Smooth muscle cell (in vitro differentiated cells): Measurements from ENCODE around the gene SLC6A9. TPM values are rescaled to one million over a fixed set of nuclear protein-coding genes. Genes with fewer than 3 reads are reported as not detected.

ENCODE experiments used
- DNase-seq: peaks from one replicate; lab custom pipeline; 2025; ENCODE audit not compliant: unreplicated experiment; lab: John Stamatoyannopoulos, UW
- H2AFZ ChIP-seq: fragments of 200-600 bp; sonication (generic); 2 replicates; pipeline ENCODE4 v1.6.0; 2016; ENCODE audit warnings: antibody characterized with exemption, low read depth, mild to moderate bottlenecking
- H3F3A ChIP-seq: fragments of 200-600 bp; sonication (generic); 2 replicates; pipeline ENCODE4 v1.6.0; 2017; ENCODE audit warnings: antibody characterized with exemption, low read depth
- H3K27ac ChIP-seq: fragments of 200-600 bp; sonication (generic); 2 replicates; pipeline ENCODE4 v1.5.1; 2016; ENCODE audit warnings: low read depth, mild to moderate bottlenecking
- H3K27me3 ChIP-seq: fragments of 200-600 bp; sonication (generic); 2 replicates; pipeline ENCODE4 v1.6.1; 2016; ENCODE audit warnings: low read depth, mild to moderate bottlenecking
- H3K36me3 ChIP-seq: fragments of 200-600 bp; sonication (generic); 2 replicates; pipeline ENCODE4 v1.5.1; 2016; ENCODE audit warnings: low read depth
- H3K4me1 ChIP-seq: fragments of 200-600 bp; sonication (generic); 2 replicates; pipeline ENCODE4 v1.5.1; 2016; ENCODE audit warnings: low read depth
- H3K4me2 ChIP-seq: fragments of 200-600 bp; sonication (generic); 2 replicates; pipeline ENCODE4 v1.6.0; 2016; ENCODE audit warnings: mild to moderate bottlenecking
- H3K4me3 ChIP-seq: fragments of 200-600 bp; sonication (generic); 2 replicates; pipeline ENCODE4 v1.5.1; 2016; ENCODE audit warnings: mild to moderate bottlenecking
- H3K79me2 ChIP-seq: fragments of 200-600 bp; sonication (generic); 2 replicates; pipeline ENCODE4 v1.6.0; 2016; ENCODE audit warnings: low read depth, mild to moderate bottlenecking
- H3K9ac ChIP-seq: fragments of 200-600 bp; sonication (generic); 2 replicates; pipeline ENCODE4 v1.6.0; 2016; ENCODE audit warnings: low read depth
- H3K9me3 ChIP-seq: fragments of 200-600 bp; sonication (generic); replicated peaks from 2 replicates; pipeline ENCODE4 v1.5.1; 2016; ENCODE audit warnings: low read depth
- H4K20me1 ChIP-seq: fragments of 200-600 bp; sonication (generic); 2 replicates; pipeline ENCODE4 v1.6.0; 2016; ENCODE audit warnings: low read depth
- CTCF ChIP-seq: fragments of 200-600 bp; sonication (generic); IDR thresholded peaks from 2 replicates; pipeline ENCODE4 v1.5.1; 2017; ENCODE audit warnings: borderline replicate concordance, mild to moderate bottlenecking, antibody characterized with exemption; ENCODE audit not compliant: insufficient read depth, poor library complexity, severe bottlenecking
- WGBS: methylation state at CpG from one replicate; pipeline ENCODE4 v1.1.7; 2016; ENCODE audit warnings: low lambda C conversion rate; 5-methylcytosine and 5-hydroxymethylcytosine counted together
- polyA plus RNA-seq: library from polyadenylated mRNA; unstranded; fragments of >200 nt; fragmentation: Nextera tagmentation; extraction: Ambion mirVana; gene quantifications from 2 replicates; pipeline ENCODE4 v1.2.1, GENCODE V29; 2016
- total RNA-seq: library from RNA; depleted of rRNA; stranded (reverse); fragments of >200 nt; gene quantifications from 2 replicates; pipeline ENCODE4 v1.2.3, GENCODE V29; 2014

SLC6A9 gene
- total and polyA plus RNA-seq, 2 experiments from 2014 or later, result 10.2 to 25.8 TPM

GRCh38 chr1:43994071-43994470, 37.2 kb downstream of the SLC6A9 start:
- no peak for DNase-seq
- WGBS, result 93% methylated on average over 7 of the region's 7 CpGs
- no peak overlapping the region for H3K4me3 ChIP-seq
- no peak overlapping the region for H2AFZ ChIP-seq
- H3K9me3 ChIP-seq, result no peaks in the 10 kb centered on the region
- peaks cover 10% of the 10 kb centered on the region for H3F3A ChIP-seq
- no peaks in the 10 kb centered on the region for H4K20me1 ChIP-seq
- no peak overlapping the region for H3K4me2 ChIP-seq
- H3K4me1 ChIP-seq, result peaks cover 11% of the 10 kb centered on the region
- no peaks in the 10 kb centered on the region for H3K36me3 ChIP-seq
- H3K27ac ChIP-seq, result no peak overlapping the region
- H3K79me2 ChIP-seq, result no peaks in the 10 kb centered on the region
- no peaks in the 10 kb centered on the region for H3K27me3 ChIP-seq
- TF ChIP-seq CTCF, result no peak
- H3K9ac ChIP-seq, result no peak overlapping the region

- H3K36me3 ChIP-seq, result no peaks in the 10 kb centered on the region
- H3K9me3 ChIP-seq, result no peaks in the 10 kb centered on the region
- no peaks in the 10 kb centered on the region for H4K20me1 ChIP-seq
- H3K4me3 ChIP-seq, result no peak overlapping the region
- peaks cover 10% of the 10 kb centered on the region for H3F3A ChIP-seq
- H3K4me1 ChIP-seq, result peaks cover 11% of the 10 kb centered on the region
- H2AFZ ChIP-seq, result no peak overlapping the region
- no peak for TF ChIP-seq CTCF
- H3K9ac ChIP-seq, result no peak overlapping the region
- H3K79me2 ChIP-seq, result no peaks in the 10 kb centered on the region
- no peak overlapping the region for H3K27ac ChIP-seq
- DNase-seq, result no peak
- 93% methylated on average over 9 of the region's 9 CpGs for WGBS
- no peak overlapping the region for H3K4me2 ChIP-seq
- no peaks in the 10 kb centered on the region for H3K27me3 ChIP-seq
Measured at GRCh38 chr1:43993206-43993914, 37.9 kb downstream of the SLC6A9 start.

- Histone ChIP-seq H3K4me3 (peak overlapping the region; percentile 51), H3K27ac (no peak overlapping the region), H3K9me3 (no peaks in the 10 kb centered on the region), H3K36me3 (no peaks in the 10 kb centered on the region), H3K4me2 (peak overlapping the region; percentile 95), H3K27me3 (no peaks in the 10 kb centered on the region), H3K4me1 (peaks cover 11% of the 10 kb centered on the region), H3F3A (peaks cover 11% of the 10 kb centered on the region), H3K79me2 (no peaks in the 10 kb centered on the region), H4K20me1 (no peaks in the 10 kb centered on the region), H3K9ac (no peak overlapping the region), H2AFZ (no peak overlapping the region)
- no peak for TF ChIP-seq CTCF
- WGBS, result 47% methylated on average over 11 of the region's 11 CpGs
- no peak for DNase-seq
Measured at GRCh38 chr1:43992232-43992995, 38.8 kb downstream of the SLC6A9 start.
